GM18526 (cell line): ENCODE measurements around the gene RGPD4.
"Not testable (repeated sequence)": the region's sequence is repeated elsewhere in the genome, so short reads cannot be mapped to it uniquely, and the experiment has no call there.

Experiments used
- POLR2A ChIP-seq: IDR thresholded peaks from 3 replicates; pipeline ENCODE4 v1.6.1; 2011; ENCODE audit not compliant: insufficient read length; ENCODE audit errors: extremely low read depth

Gene RGPD4

GRCh38 chr2:107826749-107827148 lies at the start of gene RGPD4:
TSS of gene RGPD4 (plus strand) at chr2:107826892. CDS start at chr2:107827014, 122 bp downstream.
- not testable (repeated sequence) for TF ChIP-seq POLR2A

- TF ChIP-seq POLR2A: no peak
Observed at GRCh38 chr2:107777974-107778373, 48.7 kb upstream of the RGPD4 start.

- TF ChIP-seq POLR2A: no peak
Observed at GRCh38 chr2:107785756-107786155, 40.9 kb upstream of the RGPD4 start.

GRCh38 chr2:107790837-107791236 lies 35.9 kb upstream of the RGPD4 start:
- TF ChIP-seq POLR2A: no peak

- TF ChIP-seq POLR2A: no peak
Observed at GRCh38 chr2:107801498-107801897, 25.2 kb upstream of the RGPD4 start.

GRCh38 chr2:107804608-107805498 lies 21.8 kb upstream of the RGPD4 start:
- TF ChIP-seq POLR2A: no peak

- no peak for TF ChIP-seq POLR2A
Observed at GRCh38 chr2:107806901-107807300, 19.8 kb upstream of the RGPD4 start.

GRCh38 chr2:107807988-107808387 lies 18.7 kb upstream of the RGPD4 start:
- no peak for TF ChIP-seq POLR2A

GRCh38 chr2:107808959-107809358 lies 17.7 kb upstream of the RGPD4 start:
- no peak for TF ChIP-seq POLR2A

- no peak for TF ChIP-seq POLR2A
Observed at GRCh38 chr2:107809835-107810234, 16.9 kb upstream of the RGPD4 start.

- TF ChIP-seq POLR2A: no peak
Observed at GRCh38 chr2:107810734-107811133, 16.0 kb upstream of the RGPD4 start.

- TF ChIP-seq POLR2A: no peak
Observed at GRCh38 chr2:107811411-107811810, 15.3 kb upstream of the RGPD4 start.

- TF ChIP-seq POLR2A: no peak
Observed at GRCh38 chr2:107812006-107812405, 14.7 kb upstream of the RGPD4 start.

GRCh38 chr2:107817378-107817777 lies 9.3 kb upstream of the RGPD4 start:
- no peak for TF ChIP-seq POLR2A

- no peak for TF ChIP-seq POLR2A
Observed at GRCh38 chr2:107822302-107822701, 4.4 kb upstream of the RGPD4 start.

- TF ChIP-seq POLR2A: no peak
Observed at GRCh38 chr2:107824451-107825205, 2.1 kb upstream of the RGPD4 start.

GRCh38 chr2:107825206-107825563 lies 1.5 kb upstream of the RGPD4 start:
- TF ChIP-seq POLR2A: no peak

GRCh38 chr2:107927034-107927534 lies 100.4 kb downstream of the RGPD4 start:
- no peak for TF ChIP-seq POLR2A
